ENCODE measurements around the gene LCE2C.
"Not testable (repeated sequence)": the region's sequence is repeated elsewhere in the genome, so short reads cannot be mapped to it uniquely, and the experiment has no call there.

Gene LCE2C, protein sequence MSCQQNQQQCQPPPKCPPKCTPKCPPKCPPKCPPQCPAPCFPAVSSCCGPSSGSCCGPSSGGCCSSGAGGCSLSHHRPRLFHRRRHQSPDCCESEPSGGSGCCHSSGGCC
- total RNA-seq = 0 to 0.09 (median 0) reads per million in 18 experiments

GRCh38 chr1:152674983-152675382 lies at the start of gene LCE2C:
Gene LCE2C, plus strand, starts transcription at chr1:152675279. Its CDS starts 737 bp downstream, at chr1:152676016.
- DNase-seq = not testable (repeated sequence)

- no peak for DNase-seq
Observed at GRCh38 chr1:152626744-152627143, 48.3 kb upstream of the LCE2C start.

DNA sequence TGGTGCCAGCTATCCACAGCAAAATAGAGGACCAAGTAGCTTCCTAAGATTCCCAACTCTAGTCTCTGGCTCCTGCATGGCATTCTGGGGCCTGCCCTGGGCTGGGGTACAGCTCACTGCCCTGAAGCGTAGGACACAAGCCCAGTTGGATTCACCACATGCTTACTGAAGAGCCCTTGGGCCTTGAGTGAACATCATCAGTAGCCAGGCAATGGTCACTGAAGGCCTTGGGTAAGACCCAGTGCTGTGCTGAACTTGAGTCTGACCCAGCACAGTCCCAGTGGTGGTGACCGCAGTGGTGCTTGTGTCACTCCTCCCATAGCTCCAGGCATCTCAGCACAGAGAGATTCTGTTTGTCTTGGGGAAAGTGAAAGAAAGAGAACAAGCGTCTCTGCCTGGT lies 44.5 kb upstream of the LCE2C start:
- DNase-seq = no peak

DNA sequence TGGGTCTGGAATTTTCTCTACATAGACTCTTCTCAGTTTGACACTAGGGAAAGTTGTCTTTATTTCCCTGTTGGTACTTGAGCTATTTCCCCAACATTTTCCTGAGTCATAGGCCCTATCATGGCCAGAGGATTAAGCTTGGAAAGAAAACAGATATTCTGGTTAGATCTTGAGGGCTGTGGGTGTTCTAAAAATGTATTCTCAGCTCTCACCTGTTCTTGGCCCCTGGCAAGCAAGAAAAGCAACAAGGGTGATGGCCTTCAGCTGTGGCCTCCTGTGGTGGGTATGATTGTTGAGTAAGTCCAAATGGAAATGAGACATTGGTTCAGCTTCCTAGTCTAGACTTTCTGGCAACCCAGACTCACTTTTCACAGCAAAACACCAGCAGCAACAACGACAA lies 34.7 kb upstream of the LCE2C start:
- no peak for DNase-seq

GRCh38 chr1:152643945-152644344 lies 31.1 kb upstream of the LCE2C start:
- DNase-seq = no peak

- DNase-seq = no peak
Observed at GRCh38 chr1:152645146-152645545, 29.9 kb upstream of the LCE2C start.

GRCh38 chr1:152646656-152647055 lies 28.4 kb upstream of the LCE2C start:
- no peak for DNase-seq

DNA sequence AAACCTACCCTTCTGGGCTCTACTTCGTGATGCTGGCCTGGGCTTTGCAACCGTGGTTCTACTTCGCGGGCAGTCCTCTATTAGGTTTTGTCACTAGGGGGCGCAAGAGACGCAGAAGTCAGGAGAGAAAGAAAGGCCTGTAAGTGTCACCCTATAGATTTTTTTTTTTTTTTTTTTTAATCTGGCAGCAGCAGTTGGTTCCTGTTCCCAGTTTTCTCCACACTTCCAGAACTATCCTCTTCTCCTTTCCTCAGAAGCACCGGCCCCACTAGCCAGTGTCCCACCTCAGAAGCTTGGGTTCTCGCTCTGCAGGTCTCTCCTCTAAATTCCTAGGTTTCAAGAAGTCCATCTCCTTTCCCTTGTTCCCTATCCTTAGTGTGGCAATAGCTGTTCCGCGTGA lies 21.0 kb upstream of the LCE2C start:
- peak; percentile 69 to 71 for DNase-seq

- DNase-seq = no peak
Observed at GRCh38 chr1:152656459-152656858, 18.6 kb upstream of the LCE2C start.

DNA sequence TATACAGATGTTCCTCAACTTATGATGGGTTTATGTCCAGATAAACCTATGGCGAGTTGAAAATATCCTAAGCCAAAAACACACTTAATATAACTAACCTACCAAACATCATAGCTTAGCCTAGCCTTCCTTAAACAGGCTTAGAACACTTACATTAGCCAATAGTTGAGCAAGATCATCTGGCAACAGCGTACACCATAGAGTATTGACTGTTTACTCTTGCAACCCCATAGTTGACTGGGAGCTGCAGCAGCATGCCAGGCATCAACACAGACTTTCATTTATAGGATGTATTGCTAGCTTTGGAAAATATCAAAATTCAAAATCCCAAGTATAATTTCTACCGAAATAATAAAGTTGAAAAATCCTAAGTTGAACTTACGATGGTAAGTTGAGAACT lies 17.4 kb upstream of the LCE2C start:
- no peak for DNase-seq

DNA sequence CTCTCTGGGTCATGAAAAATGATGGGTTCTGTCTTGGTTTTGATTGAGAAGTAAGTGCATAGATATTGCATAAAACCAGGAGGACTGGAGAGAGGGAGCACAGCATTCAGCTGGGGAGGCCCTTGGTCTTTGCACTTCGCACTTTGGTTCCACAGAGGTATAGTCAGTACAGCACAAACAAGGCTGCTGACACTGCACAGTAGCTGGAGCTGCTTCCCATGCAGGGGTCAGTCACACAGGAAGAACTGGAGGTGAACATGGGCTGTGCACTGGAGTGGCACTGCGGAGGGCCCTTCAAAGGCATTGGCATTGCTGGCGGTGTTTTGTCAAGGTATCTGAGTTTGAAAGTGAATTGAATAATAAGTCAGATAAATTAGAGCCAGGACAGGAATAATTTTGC lies 16.4 kb upstream of the LCE2C start:
- no peak for DNase-seq

GRCh38 chr1:152663098-152663497 lies 12.0 kb upstream of the LCE2C start, which contains the start of gene LCE2D:
Gene LCE2D, plus strand, starts transcription at chr1:152663380. Its CDS starts 726 bp downstream, at chr1:152664106.
- DNase-seq = no peak

DNA sequence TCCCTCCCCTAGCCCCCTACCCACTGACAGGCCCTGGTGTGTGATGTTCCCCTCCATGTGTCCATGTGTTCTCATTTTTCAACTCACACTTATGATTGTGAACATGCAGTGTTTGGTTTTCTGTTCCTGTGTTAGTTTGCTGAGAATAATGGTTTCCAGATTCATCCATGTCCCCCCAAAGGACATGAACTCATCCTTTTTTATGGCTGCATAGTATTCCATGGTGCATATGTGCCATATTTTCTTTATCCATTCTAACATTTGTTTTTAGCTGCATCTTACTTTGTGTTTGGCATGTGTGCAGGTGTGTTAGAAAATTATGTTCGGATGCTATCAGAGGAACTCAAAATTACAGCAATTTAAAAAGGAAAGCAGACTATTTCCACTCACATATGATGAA lies 8.9 kb upstream of the LCE2C start:
- not testable (repeated sequence) for DNase-seq

DNA sequence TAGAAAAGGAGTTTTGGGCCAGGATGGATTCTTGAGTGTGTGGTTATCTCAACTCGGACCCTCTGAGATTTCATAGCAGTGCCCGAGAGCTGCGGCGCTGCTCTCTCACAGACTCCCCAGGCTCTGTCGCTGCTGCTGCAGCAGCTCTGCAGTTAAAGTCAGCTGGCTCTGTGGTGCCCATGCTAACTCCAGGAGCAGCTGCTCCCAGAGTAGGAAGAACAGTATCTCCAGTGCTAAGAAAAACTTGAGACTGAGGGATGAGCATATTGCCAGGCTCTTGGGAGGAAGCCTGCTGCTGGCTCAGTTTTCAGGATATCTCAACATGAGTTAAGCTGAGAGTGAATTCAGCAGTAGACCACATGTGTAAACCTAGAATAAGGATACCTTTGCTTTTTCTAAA lies 7.4 kb upstream of the LCE2C start:
- DNase-seq = no peak

- peak in 1 of 2 donors; percentile 20 for DNase-seq
Observed at GRCh38 chr1:152673016-152673415, 2.1 kb upstream of the LCE2C start.

DNA sequence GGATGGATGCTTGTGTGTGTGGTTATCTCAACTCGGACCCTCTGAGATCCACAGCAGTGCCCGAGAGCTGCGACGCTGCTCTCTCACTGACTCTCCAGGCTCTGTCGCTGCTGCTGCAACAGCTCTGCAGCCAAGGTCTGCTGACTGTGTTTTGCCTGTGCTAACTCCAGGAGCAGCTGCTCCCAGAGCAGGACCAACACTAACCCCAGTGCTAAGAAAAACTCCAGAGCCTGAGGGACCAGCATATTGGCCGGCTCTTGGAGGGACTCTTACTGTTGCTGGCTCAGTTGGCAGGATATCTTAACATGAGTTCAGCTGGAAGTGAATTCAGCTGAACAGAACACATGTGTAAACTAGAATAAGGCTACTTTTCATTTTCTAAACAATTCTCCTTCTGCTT lies 4.4 kb downstream of the LCE2C start:
- DNase-seq = no peak

GRCh38 chr1:152681616-152682015 lies 6.5 kb downstream of the LCE2C start:
- DNase-seq = no peak

GRCh38 chr1:152683846-152684245 lies 8.8 kb downstream of the LCE2C start:
- DNase-seq = peak in 1 of 2 donors; percentile 7

- not testable (repeated sequence) for DNase-seq
Observed at GRCh38 chr1:152685823-152686222, 10.7 kb downstream of the LCE2C start, which contains the start of gene LCE2B. Gene LCE2B, plus strand, starts transcription at chr1:152686123. Its CDS starts 721 bp downstream, at chr1:152686844.

DNA sequence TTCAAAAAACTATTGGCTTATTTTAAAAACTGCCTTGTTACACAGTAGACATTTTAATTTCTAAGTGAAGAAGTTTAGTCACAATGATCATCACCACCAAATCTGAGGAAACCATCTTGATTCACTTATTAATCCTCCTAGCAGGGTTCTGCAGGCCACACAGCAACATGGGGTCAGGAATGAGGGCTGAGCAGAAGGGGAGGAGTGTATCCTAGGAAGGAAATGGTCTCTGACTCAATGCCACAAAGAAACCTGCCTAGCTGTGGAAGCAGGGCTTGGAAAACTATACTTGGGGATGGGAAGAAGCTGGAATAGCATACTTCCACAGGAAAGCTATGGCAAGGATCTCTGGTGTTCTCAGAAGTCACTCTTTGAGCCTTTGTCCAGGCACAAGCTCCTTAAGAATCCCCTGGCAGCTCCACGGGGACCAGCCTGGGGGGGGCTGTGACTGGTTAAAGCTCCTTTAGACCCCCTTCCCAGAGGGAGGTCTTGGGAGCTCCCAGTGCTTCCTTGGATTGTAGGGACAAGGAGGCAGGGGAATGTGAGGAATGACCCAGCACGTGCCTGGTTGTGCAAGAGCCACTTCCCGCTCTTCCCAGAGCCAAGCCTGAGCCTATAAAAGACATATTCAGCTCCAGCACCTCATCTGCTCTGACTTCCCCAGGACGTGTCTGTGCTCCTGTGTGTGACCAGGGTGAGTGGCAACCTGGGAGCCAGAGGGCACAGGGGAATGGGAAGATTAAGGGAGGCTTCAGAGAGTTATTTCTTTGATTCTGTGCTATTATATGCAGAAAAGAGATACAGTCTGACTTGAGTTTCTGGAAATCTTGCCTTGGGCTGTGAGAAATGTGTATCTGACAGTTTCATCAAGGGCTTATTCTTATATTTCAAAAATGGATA lies 22.9 kb downstream of the LCE2C start, which contains the start of gene LCE2A:
Gene LCE2A, plus strand, starts transcription at position 645 of the 900 bp plus-strand sequence. CDS start 557 bp downstream, outside the sequence.
- DNase-seq = no peak

GRCh38 chr1:152699746-152700145 lies 24.7 kb downstream of the LCE2C start:
- DNase-seq = no peak

- no peak for DNase-seq
Observed at GRCh38 chr1:152707860-152708259, 32.8 kb downstream of the LCE2C start, which contains the start of gene LCE4A. Gene LCE4A, plus strand, starts transcription at chr1:152708160. Its CDS starts 916 bp downstream, at chr1:152709076.

DNA sequence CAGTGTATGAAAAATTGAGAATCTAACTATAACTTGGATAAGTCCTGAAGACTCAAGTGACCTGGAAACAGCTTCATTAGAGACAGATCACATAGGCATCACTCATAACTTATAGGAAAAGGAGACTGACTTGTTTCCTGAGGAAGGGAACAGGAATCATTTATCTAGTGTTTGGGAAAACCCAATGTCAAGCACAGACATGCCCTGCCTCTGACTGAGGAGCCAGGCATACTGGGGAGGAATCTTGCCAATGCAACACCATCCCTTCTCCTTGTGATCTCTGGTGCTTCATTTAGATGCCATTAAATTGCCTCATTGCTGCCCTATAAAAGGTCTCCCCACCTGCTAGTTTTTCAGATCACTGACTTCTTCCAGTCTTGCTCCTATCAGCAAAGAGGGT lies 43.2 kb downstream of the LCE2C start:
- no peak for DNase-seq

GRCh38 chr1:152725261-152725660 lies 50.2 kb downstream of the LCE2C start:
- DNase-seq = no peak
